ENCODE data around the gene RPL12.

RPL12 gene
- total RNA-seq, result 477 to 1,509 (median 896) reads per million in 9 experiments

- H3K4me3 Mint-ChIP-seq, result peak within 1 kb of the TSS; percentile 93 to 95
- H3K36me3 Mint-ChIP-seq (ENCODE audit: insufficient read depth), result peaks cover 59% of the 10 kb centered on the region
- H3K9me3 Mint-ChIP-seq, result no peaks in the 10 kb centered on the region
- H3K4me1 Mint-ChIP-seq (ENCODE audit: low read depth in 2 of 2), result peaks cover 33 to 39% of the 10 kb centered on the region in 2 donors
- DNase-seq, result peak; percentile 99 to 100 (median 100)
- peak within 1 kb of the TSS; percentile 97 to 98 for H3K27ac Mint-ChIP-seq
- peak; percentile 83 for ATAC-seq (replicated peaks)
- no peaks in the 10 kb centered on the region for H3K27me3 Mint-ChIP-seq
Observed at GRCh38 chr9:127450830-127451607, at the start of gene RPL12, which contains the start of gene LRSAM1. RPL12 (minus strand) TSS chr9:127451406; CDS start chr9:127451317, 89 bp downstream. LRSAM1 (plus strand) TSS chr9:127451510; CDS start chr9:127454528, 3,018 bp downstream.

GRCh38 chr9:127500862-127501261, 49.7 kb upstream of the RPL12 start:
- Mint-ChIP-seq H3K9me3 (no peaks in the 10 kb centered on the region), H3K27me3 (no peaks in the 10 kb centered on the region), H3K36me3 (ENCODE audit: insufficient read depth) (peaks cover 9% of the 10 kb centered on the region), H3K4me3 (no peak overlapping the region), H3K27ac (peak overlapping the region in 1 of 2 donors; percentile 23), H3K4me1 (ENCODE audit: low read depth in 2 of 2) (peaks cover 0 to under 1% of the 10 kb centered on the region in 2 donors)
- ATAC-seq (replicated peaks) (no peak), DNase-seq (no peak)

DNA sequence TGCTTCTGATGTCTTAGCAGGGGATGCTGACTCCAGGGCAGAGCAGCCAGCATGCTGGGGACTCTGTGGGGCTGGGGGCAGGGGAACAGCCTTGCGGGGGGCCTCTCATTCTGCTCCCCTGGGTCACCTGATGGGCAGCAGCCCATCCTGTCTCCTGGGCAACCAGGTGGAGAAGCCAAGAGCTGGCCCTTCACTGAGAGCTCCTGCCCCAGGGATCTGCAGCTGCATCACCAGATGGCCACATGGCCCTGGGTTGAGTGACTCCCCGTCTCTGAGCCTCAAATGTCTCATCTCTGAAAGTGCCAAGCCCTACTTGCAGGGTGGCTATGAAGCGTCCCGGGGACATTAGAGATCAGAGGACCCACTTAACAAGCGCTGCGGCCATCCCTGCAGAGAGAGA, 49.2 kb upstream of the RPL12 start:
- peaks cover 9% of the 10 kb centered on the region for H3K36me3 Mint-ChIP-seq (ENCODE audit: insufficient read depth)
- DNase-seq, result no peak
- peaks cover 0 to 2% of the 10 kb centered on the region in 2 donors for H3K4me1 Mint-ChIP-seq (ENCODE audit: low read depth in 2 of 2)
- H3K9me3 Mint-ChIP-seq, result no peaks in the 10 kb centered on the region
- no peak for ATAC-seq (replicated peaks)
- H3K27me3 Mint-ChIP-seq, result no peaks in the 10 kb centered on the region
- H3K4me3 Mint-ChIP-seq, result no peak overlapping the region
- H3K27ac Mint-ChIP-seq, result peak overlapping the region in 1 of 2 donors; percentile 23

DNA sequence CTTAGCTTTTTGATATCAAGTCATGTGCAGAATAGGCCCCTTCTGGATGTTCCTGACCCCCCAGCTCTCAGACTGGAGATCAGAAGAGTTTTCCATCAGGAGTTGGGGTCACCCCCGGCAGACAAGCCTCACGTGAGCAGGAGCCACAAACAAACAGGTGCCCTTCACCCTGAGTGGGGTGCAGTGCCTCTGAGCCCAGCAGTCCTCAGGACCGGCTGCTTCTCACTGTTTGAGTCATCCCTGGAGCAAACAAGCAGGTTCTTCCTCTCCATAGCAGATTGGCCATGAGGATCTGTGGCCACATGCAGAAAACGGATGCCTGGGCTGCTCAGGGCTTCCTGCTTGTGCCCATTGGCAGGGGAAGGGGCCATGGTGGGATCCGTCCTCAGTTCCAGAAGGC, 47.1 kb upstream of the RPL12 start:
- H3K9me3 Mint-ChIP-seq, result no peaks in the 10 kb centered on the region
- H3K4me1 Mint-ChIP-seq (ENCODE audit: low read depth in 2 of 2), result peaks cover 0 to 2% of the 10 kb centered on the region in 2 donors
- H3K36me3 Mint-ChIP-seq (ENCODE audit: insufficient read depth), result peaks cover 9% of the 10 kb centered on the region
- ATAC-seq (replicated peaks) (no peak), DNase-seq (no peak)
- no peak overlapping the region for H3K4me3 Mint-ChIP-seq
- no peak overlapping the region for H3K27ac Mint-ChIP-seq
- no peaks in the 10 kb centered on the region for H3K27me3 Mint-ChIP-seq

DNA sequence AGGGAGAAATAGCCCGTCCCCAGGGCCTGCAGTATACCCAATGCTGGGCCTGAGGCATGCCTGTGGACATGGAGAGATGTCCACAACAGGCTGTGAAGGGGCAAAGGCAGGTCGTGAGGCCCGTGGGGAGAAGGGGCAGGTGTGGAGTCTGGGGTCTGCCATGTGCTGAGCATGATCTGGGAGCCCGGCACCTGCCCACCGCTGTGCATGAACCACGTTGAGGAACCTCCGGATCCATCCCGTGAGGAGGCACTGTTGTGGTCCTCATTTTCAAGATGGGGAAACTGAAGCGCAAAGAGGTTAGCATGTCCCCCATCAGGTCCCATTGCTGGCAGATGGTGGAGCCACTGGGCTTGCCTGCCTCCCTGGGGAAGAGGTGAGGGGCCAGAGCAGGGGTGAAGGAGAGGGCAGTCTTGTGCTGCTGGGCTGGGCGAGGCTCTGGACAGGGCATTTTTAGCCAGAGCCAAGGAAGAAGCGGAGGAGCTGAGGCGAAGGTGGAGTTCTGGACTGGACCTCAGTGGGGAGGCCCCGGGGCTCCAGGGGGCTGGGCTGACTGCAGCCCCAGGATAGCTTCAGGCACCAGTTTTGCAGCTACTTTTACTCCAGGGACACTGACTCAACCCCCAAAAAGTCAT, 46.6 kb upstream of the RPL12 start:
- Mint-ChIP-seq H3K4me3 (no peak overlapping the region), H3K27ac (peak overlapping the region in 1 of 2 donors; percentile 62), H3K27me3 (no peaks in the 10 kb centered on the region), H3K36me3 (ENCODE audit: insufficient read depth) (peaks cover 6% of the 10 kb centered on the region), H3K4me1 (ENCODE audit: low read depth in 2 of 2) (peaks cover 0 to 2% of the 10 kb centered on the region in 2 donors), H3K9me3 (no peaks in the 10 kb centered on the region)
- ATAC-seq (replicated peaks) (no peak), DNase-seq (no peak)

DNA sequence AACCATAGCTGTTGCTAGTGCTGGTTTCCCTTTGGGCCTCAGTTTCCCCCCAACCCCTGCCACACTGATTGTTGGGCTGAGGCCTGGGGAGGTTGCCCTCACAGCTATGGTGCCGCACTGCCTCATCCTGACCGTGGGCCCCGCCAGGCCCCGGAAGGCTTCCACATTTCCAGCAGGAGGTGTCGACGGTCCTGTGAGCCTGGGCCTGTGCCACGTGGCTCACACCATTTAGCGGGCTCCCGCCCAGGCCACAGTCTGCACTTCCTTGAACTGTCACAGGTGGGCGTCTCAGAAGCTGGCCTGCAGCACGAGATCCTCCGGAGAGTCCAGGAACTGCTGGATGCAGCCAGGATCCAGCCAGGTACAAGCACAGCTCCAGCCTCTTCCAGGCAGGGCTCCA, 45.8 kb upstream of the RPL12 start:
- ATAC-seq (replicated peaks) (no peak), DNase-seq (no peak)
- no peaks in the 10 kb centered on the region for H3K9me3 Mint-ChIP-seq
- no peak overlapping the region for H3K4me3 Mint-ChIP-seq
- peaks cover 6% of the 10 kb centered on the region for H3K36me3 Mint-ChIP-seq (ENCODE audit: insufficient read depth)
- H3K4me1 Mint-ChIP-seq (ENCODE audit: low read depth in 2 of 2), result peaks cover 0 to 2% of the 10 kb centered on the region in 2 donors
- H3K27me3 Mint-ChIP-seq, result no peaks in the 10 kb centered on the region
- peak overlapping the region in 1 of 2 donors; percentile 76 for H3K27ac Mint-ChIP-seq

DNA sequence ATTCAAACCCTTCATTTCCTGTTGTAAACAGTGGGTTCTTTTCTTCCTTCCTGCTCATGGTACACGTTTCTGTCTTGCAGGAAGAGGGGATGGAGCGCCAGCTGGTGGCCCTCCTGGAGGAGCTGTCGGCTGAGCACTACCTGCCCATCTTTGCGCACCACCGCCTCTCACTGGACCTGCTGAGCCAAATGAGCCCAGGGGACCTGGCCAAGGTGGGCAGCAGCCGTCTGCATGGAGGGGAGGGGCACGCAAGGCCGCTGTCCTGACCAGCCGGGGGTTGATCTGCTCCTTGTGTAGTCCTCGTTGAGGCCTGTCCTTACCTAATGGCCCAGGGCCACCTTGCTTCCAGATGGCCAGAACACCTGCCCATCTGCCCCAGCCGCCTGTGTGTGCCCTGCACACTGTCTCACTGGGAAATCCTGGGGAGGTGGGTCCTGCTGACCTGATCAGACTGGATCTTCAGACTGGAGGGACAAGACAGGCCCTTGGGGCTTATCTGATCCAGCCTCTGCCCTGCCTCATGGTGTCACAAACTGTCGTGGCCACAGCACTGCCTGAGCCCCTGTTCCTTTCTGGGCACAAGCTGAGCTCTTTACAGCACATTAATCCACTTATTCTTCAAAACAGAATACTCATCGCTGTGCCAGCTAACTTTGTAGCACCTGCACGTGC, 44.8 kb upstream of the RPL12 start:
- no peak for DNase-seq
- Mint-ChIP-seq H3K27ac (peak overlapping the region in 1 of 2 donors; percentile 76), H3K4me1 (ENCODE audit: low read depth in 2 of 2) (peaks cover 0 to 2% of the 10 kb centered on the region in 2 donors)

GRCh38 chr9:127494304-127494702, 43.1 kb upstream of the RPL12 start:
- Mint-ChIP-seq H3K36me3 (ENCODE audit: insufficient read depth) (peaks cover 5% of the 10 kb centered on the region), H3K9me3 (no peaks in the 10 kb centered on the region)

More for the DNA sequence above, 44.8 kb upstream of the RPL12 start:
- no peaks in the 10 kb centered on the region for H3K9me3 Mint-ChIP-seq
- H3K36me3 Mint-ChIP-seq (ENCODE audit: insufficient read depth), result peaks cover 2% of the 10 kb centered on the region
- H3K27me3 Mint-ChIP-seq, result no peaks in the 10 kb centered on the region
- no peak for ATAC-seq (replicated peaks)
- H3K4me3 Mint-ChIP-seq, result no peak overlapping the region

GRCh38 chr9:127493592-127494303, 42.5 kb upstream of the RPL12 start:
- Mint-ChIP-seq H3K27ac (no peak overlapping the region), H3K27me3 (no peaks in the 10 kb centered on the region), H3K9me3 (no peaks in the 10 kb centered on the region), H3K4me3 (no peak overlapping the region), H3K4me1 (ENCODE audit: low read depth in 2 of 2) (peaks cover 0 to 2% of the 10 kb centered on the region in 2 donors), H3K36me3 (ENCODE audit: insufficient read depth) (peaks cover 9% of the 10 kb centered on the region)
- ATAC-seq (replicated peaks) (no peak), DNase-seq (no peak)

More at GRCh38 chr9:127494304-127494702, 43.1 kb upstream of the RPL12 start:
- H3K4me1 Mint-ChIP-seq (ENCODE audit: low read depth in 2 of 2), result peaks cover 0 to 2% of the 10 kb centered on the region in 2 donors
- no peak overlapping the region for H3K4me3 Mint-ChIP-seq
- no peak for DNase-seq
- ATAC-seq (replicated peaks), result no peak
- no peaks in the 10 kb centered on the region for H3K27me3 Mint-ChIP-seq
- H3K27ac Mint-ChIP-seq, result no peak overlapping the region

GRCh38 chr9:127492616-127493015, 41.4 kb upstream of the RPL12 start:
- no peaks in the 10 kb centered on the region for H3K27me3 Mint-ChIP-seq
- peaks cover 0 to 2% of the 10 kb centered on the region in 2 donors for H3K4me1 Mint-ChIP-seq (ENCODE audit: low read depth in 2 of 2)
- DNase-seq, result no peak
- peaks cover 14% of the 10 kb centered on the region for H3K36me3 Mint-ChIP-seq (ENCODE audit: insufficient read depth)
- no peak overlapping the region for H3K27ac Mint-ChIP-seq
- ATAC-seq (replicated peaks), result no peak
- H3K9me3 Mint-ChIP-seq, result no peaks in the 10 kb centered on the region
- H3K4me3 Mint-ChIP-seq, result no peak overlapping the region

DNA sequence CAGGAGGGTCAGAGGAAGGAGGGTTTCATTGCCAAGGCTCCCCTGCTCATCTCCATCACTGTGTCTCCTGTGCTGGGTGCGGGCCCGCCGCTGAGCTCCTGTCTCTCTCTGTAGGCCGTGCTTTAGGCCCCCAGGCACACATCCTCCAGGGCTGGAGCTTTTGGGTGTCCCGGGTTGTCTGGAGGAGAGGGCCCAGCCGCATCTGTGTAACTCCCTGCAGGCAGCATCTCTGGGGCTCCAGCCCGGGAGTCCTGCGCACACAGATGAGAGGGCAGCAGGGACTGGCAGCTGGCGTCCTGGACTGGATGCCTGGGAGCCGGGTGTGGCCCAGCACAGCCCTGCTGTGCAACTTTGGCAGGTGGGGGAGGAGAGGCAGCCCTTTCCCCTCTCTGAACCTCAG, 40.3 kb upstream of the RPL12 start:
- no peak overlapping the region for H3K4me3 Mint-ChIP-seq
- peaks cover 0 to 2% of the 10 kb centered on the region in 2 donors for H3K4me1 Mint-ChIP-seq (ENCODE audit: low read depth in 2 of 2)
- no peak for ATAC-seq (replicated peaks)
- peaks cover 16% of the 10 kb centered on the region for H3K36me3 Mint-ChIP-seq (ENCODE audit: insufficient read depth)
- no peaks in the 10 kb centered on the region for H3K9me3 Mint-ChIP-seq
- no peaks in the 10 kb centered on the region for H3K27me3 Mint-ChIP-seq
- DNase-seq, result no peak
- H3K27ac Mint-ChIP-seq, result no peak overlapping the region

- DNase-seq, result no peak
- Mint-ChIP-seq H3K27me3 (no peaks in the 10 kb centered on the region), H3K4me1 (ENCODE audit: low read depth in 2 of 2) (no peaks in the 10 kb centered on the region), H3K9me3 (no peaks in the 10 kb centered on the region), H3K4me3 (no peak overlapping the region), H3K36me3 (ENCODE audit: insufficient read depth) (peaks cover 16% of the 10 kb centered on the region), H3K27ac (peak overlapping the region in 1 of 2 donors; percentile 35)
- no peak for ATAC-seq (replicated peaks)
Observed at GRCh38 chr9:127490535-127491230, 39.5 kb upstream of the RPL12 start.

Measured in effector memory CD8-positive, alpha-beta T cell (primary cell).